Loucy (cell line): ENCODE data around the gene AKT1.

ENCODE experiments used
- H2AFZ ChIP-seq: fragments of 200-600 bp; sonication (generic); 2 replicates; pipeline ENCODE4 v1.6.0; 2016; ENCODE audit warnings: antibody characterized with exemption, mild to moderate bottlenecking, low read length, moderate library complexity
- H3F3A ChIP-seq: fragments of 200-600 bp; 2 replicates; pipeline ENCODE4 v1.6.0; 2016; ENCODE audit warnings: antibody characterized with exemption, low read depth, mild to moderate bottlenecking
- H3K27me3 ChIP-seq: fragments of 200-600 bp; sonication (generic); 2 replicates; pipeline ENCODE4 v1.6.1; 2014; ENCODE audit warnings: low read length, mild to moderate bottlenecking; ENCODE audit not compliant: insufficient read depth, poor library complexity, severe bottlenecking
- H3K36me3 ChIP-seq: fragments of 200-600 bp; sonication (generic); 2 replicates; pipeline ENCODE4 v1.6.1; 2016; ENCODE audit warnings: low read length; ENCODE audit not compliant: insufficient read depth
- H3K4me1 ChIP-seq: fragments of 200-600 bp; sonication (generic); 2 replicates; pipeline ENCODE4 v1.5.1; 2014; ENCODE audit warnings: low read length, mild to moderate bottlenecking; ENCODE audit not compliant: insufficient read depth, poor library complexity, severe bottlenecking
- H3K4me2 ChIP-seq: fragments of 200-600 bp; sonication (generic); 2 replicates; pipeline ENCODE4 v1.6.0; 2014; ENCODE audit warnings: antibody characterized with exemption, low read length, low read depth, mild to moderate bottlenecking; ENCODE audit not compliant: poor library complexity, severe bottlenecking
- H3K4me3 ChIP-seq: fragments of 200-600 bp; sonication (generic); 2 replicates; pipeline ENCODE4 v1.5.1; 2014; ENCODE audit warnings: low read length, mild to moderate bottlenecking, mixed read lengths; ENCODE audit not compliant: poor library complexity, severe bottlenecking
- H3K79me2 ChIP-seq: fragments of 200-600 bp; sonication (generic); 2 replicates; pipeline ENCODE4 v1.6.1; 2014; ENCODE audit warnings: low read length; ENCODE audit not compliant: insufficient read depth
- H3K9ac ChIP-seq: fragments of 200-600 bp; sonication (generic); 2 replicates; pipeline ENCODE4 v1.6.0; 2014; ENCODE audit warnings: mild to moderate bottlenecking, low read depth, low read length, moderate library complexity; ENCODE audit not compliant: poor library complexity, severe bottlenecking
- H3K9me2 ChIP-seq: fragments of 200-600 bp; sonication (generic); replicated peaks from 2 replicates; pipeline ENCODE4 v1.6.1; 2016; ENCODE audit warnings: low read depth, low read length, mixed read lengths
- H3K9me3 ChIP-seq: fragments of 200-600 bp; sonication (generic); 2 replicates; pipeline ENCODE4 v1.6.1; 2014; ENCODE audit warnings: mild to moderate bottlenecking, antibody characterized with exemption, low read length, low read depth; ENCODE audit not compliant: insufficient read depth
- H4K20me1 ChIP-seq: fragments of 200-600 bp; sonication (generic); 2 replicates; pipeline ENCODE4 v1.6.0; 2014; ENCODE audit warnings: antibody characterized with exemption, low read length, mild to moderate bottlenecking; ENCODE audit not compliant: insufficient read depth, poor library complexity, severe bottlenecking
- EZH2phosphoT487 ChIP-seq: fragments of 200-600 bp; IDR thresholded peaks from 2 replicates; pipeline ENCODE4 v1.6.1; 2018; ENCODE audit warnings: antibody characterized with exemption, mild to moderate bottlenecking, moderate library complexity, borderline replicate concordance
- TF ChIP-seq, protein P1 (sequence below): fragments of 200-600 bp; sonication (generic); conservative IDR thresholded peaks from 2 replicates; pipeline ENCODE4 v1.5.1; 2014; ENCODE audit warnings: mild to moderate bottlenecking, antibody characterized with exemption, low read length

The AKT1 gene

DNA sequence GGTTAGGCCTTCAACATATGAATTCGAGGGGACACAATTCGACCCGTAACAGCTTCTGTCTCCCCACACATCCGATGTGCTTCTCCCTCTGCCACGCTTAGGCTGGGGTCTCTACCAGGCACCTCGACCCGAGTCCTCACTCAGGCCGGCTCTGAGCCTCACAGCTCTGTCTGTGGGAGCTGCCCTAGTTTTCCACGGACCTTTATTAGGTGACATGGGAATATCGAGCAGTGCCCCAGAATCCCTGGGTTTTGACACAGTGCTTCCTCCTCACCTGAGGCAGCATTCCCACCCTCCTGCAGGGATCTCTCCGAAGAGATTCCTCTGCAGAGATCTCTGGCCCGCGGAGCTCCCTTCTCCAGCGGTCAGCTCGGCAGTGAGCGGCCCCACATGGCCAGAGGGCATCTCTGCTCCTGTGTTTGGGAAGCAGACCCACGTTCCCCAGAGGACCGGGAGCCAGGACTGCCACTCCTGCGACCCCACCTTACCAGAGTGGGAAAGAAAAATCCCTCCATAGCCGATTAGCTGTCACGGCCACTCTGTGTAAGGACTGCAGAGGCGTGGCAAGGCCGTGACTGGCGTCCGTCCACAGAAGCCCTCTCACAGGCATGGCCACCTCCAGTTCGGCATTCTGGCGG, 26.5 kb upstream of the AKT1 start:
- H4K20me1 ChIP-seq = no peaks in the 10 kb centered on the region
- H3F3A ChIP-seq = no peaks in the 10 kb centered on the region
- H3K79me2 ChIP-seq = peaks cover 6% of the 10 kb centered on the region
- no peaks in the 10 kb centered on the region for H3K36me3 ChIP-seq
- H3K9me3 ChIP-seq = no peaks in the 10 kb centered on the region
- TF ChIP-seq, protein P1, sequence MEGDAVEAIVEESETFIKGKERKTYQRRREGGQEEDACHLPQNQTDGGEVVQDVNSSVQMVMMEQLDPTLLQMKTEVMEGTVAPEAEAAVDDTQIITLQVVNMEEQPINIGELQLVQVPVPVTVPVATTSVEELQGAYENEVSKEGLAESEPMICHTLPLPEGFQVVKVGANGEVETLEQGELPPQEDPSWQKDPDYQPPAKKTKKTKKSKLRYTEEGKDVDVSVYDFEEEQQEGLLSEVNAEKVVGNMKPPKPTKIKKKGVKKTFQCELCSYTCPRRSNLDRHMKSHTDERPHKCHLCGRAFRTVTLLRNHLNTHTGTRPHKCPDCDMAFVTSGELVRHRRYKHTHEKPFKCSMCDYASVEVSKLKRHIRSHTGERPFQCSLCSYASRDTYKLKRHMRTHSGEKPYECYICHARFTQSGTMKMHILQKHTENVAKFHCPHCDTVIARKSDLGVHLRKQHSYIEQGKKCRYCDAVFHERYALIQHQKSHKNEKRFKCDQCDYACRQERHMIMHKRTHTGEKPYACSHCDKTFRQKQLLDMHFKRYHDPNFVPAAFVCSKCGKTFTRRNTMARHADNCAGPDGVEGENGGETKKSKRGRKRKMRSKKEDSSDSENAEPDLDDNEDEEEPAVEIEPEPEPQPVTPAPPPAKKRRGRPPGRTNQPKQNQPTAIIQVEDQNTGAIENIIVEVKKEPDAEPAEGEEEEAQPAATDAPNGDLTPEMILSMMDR = no peak
- no peak for TF ChIP-seq EZH2phosphoT487
- no peak overlapping the region for H3K9ac ChIP-seq
- H3K4me3 ChIP-seq = no peak overlapping the region
- no peak overlapping the region for H3K4me2 ChIP-seq
- peaks cover 7% of the 10 kb centered on the region for H3K4me1 ChIP-seq
- H3K27me3 ChIP-seq = no peaks in the 10 kb centered on the region
- H3K9me2 ChIP-seq = no peaks in the 10 kb centered on the region
- no peak overlapping the region for H2AFZ ChIP-seq

DNA sequence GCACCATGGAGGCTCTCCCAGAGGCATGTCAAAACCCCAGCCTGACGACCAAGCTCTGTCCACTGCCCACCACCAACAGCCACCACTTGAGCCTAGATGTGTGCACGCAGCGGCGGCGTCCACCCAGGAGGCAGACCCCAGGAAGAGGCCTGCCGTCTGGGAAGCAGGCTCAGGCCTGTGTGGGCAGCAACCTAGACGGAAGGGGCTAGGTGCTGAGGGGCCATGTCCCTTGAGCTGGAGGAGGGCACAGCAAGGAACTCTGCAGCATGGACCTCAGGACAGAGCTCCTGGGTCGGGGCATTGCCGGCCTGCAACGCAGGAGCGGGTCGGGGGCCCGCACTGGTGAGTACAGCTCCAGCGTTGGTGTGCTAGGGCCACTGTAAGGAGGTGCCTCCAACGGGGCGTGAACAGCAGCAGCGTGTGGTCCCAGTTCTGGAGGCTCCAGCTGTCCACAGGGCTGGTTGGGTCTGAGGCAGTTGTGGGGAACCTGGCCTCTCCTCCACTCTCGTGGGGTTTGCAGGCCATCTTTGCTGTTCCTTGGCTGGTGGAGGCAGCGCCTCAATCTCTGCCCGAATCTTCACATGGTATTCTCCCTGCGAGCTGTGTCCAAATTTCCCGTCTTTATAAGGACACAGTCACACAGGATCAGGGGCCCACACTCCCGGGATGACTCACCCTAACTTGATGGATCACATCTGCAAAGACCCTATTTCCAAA, 25.8 kb upstream of the AKT1 start:
- H3F3A ChIP-seq = no peaks in the 10 kb centered on the region
- TF ChIP-seq, protein P1 = no peak
- TF ChIP-seq EZH2phosphoT487 = no peak
- H3K79me2 ChIP-seq = peaks cover 13% of the 10 kb centered on the region
- H3K4me1 ChIP-seq = peaks cover 13% of the 10 kb centered on the region
- H2AFZ ChIP-seq = no peak overlapping the region
- no peak overlapping the region for H3K4me3 ChIP-seq
- no peak overlapping the region for H3K4me2 ChIP-seq
- no peak overlapping the region for H3K9ac ChIP-seq
- no peaks in the 10 kb centered on the region for H4K20me1 ChIP-seq
- H3K27me3 ChIP-seq = no peaks in the 10 kb centered on the region
- no peaks in the 10 kb centered on the region for H3K9me3 ChIP-seq
- H3K36me3 ChIP-seq = no peaks in the 10 kb centered on the region
- H3K9me2 ChIP-seq = no peaks in the 10 kb centered on the region

DNA sequence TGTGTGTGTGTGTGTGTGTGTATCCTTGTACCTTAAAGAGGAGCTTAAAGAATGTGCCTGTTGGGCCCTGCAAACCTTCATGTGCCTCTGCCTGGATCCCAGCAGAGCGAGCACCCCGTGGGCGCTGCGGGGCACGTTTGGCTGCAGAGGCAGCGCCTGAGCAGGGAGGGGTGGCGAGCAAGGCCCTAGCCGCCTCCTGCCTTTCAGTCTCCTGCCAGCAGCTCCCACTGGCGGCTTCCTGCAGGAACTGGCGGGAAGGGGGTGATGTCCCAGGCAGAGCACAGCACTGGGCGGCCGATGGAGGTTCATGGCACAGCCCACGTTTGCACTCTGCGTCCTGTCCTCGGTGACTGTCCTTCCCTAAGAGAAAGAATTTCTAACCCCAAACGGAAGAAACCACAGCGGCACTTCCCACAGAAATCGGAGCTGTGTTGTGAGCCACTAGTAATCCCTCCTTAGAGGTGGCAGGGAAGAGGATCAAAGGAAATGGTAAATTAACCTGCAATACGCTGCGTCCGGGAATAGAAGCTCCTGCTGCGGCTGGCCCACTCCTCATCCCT, 25.2 kb upstream of the AKT1 start:
- H2AFZ ChIP-seq = no peak overlapping the region
- TF ChIP-seq, protein P1 = no peak
- TF ChIP-seq EZH2phosphoT487 = no peak
- H3K9ac ChIP-seq = no peak overlapping the region
- no peaks in the 10 kb centered on the region for H3F3A ChIP-seq
- no peak overlapping the region for H3K4me3 ChIP-seq
- H3K27me3 ChIP-seq = no peaks in the 10 kb centered on the region
- no peaks in the 10 kb centered on the region for H3K9me3 ChIP-seq
- no peaks in the 10 kb centered on the region for H3K9me2 ChIP-seq
- H3K36me3 ChIP-seq = no peaks in the 10 kb centered on the region
- no peak overlapping the region for H3K4me2 ChIP-seq
- H3K4me1 ChIP-seq = peaks cover 14% of the 10 kb centered on the region
- H3K79me2 ChIP-seq = peaks cover 16% of the 10 kb centered on the region
- peaks cover under 1% of the 10 kb centered on the region for H4K20me1 ChIP-seq
